T follicular helper cell (primary cell): ENCODE results near the gene METTL16.

ENCODE experiments used
- DNase-seq: peaks from one replicate; pipeline ENCODE4 v3.0.0-alpha.2; 2020; ENCODE audit warnings: low read depth

The METTL16 gene

GRCh38 chr17:2415081-2415480 is 96.6 kb downstream of the METTL16 start:
- no peak for DNase-seq

DNA sequence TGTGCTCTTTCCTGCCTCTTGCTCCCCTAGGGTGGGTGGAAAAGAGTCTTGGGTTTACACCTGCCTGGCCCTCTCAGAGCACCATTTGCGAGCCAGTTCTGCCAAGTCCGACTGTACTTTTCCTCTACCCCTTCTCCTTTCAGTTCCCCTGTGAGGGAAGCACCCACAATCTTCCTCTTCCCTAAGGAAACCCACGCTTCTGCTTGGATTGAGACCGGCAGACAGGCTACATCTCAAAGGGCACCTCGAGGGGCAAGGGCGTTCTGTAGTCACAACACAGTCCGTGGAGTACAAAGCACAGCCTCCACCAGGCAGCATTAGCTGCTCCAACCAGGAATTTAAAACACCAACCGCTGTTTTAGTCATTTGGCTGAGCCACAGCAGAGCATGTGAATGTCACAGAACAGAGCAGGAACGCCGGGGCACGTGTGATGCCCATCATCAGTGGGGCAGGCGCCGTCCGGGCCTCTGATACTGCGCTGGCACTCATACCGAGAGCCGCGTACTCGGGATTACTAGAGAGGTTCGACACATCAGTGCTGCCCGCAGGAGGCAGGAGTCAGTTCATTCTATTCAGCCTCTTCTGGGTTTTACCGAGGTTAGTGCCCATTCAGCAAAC is 97.1 kb downstream of the METTL16 start:
- no peak for DNase-seq

DNA sequence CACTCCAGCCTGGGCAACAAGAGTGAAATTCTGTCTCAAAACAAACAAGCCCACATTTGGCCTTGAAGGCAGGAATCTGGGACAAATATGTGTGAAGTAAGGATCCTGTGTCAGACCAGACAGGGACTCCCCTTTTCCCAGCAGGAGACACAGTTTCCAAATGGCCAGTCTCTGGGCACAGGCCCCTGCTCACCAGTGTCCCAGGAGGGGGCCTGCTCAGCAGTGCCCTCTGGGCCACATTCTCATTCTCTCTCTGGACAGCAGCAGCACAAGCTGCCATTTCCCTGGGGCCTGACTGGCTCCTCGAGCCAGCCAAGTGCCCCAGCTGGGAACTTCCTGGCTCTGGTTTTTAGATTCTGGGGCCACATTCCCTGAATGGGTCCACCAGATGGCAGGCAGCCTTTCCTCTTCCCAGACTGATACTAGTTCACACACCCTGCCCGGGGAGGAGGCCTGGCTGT is 99.1 kb downstream of the METTL16 start:
- DNase-seq, result no peak

GRCh38 chr17:2410951-2411350 is 100.7 kb downstream of the METTL16 start:
- DNase-seq, result no peak

- no peak for DNase-seq
These were observed 104.5 kb downstream of the METTL16 start for GRCh38 chr17:2406903-2407790.

- DNase-seq, result no peak
These were observed 105.3 kb downstream of the METTL16 start for GRCh38 chr17:2406271-2406902.

GRCh38 chr17:2405247-2405926 is 106.3 kb downstream of the METTL16 start:
- no peak for DNase-seq

DNA sequence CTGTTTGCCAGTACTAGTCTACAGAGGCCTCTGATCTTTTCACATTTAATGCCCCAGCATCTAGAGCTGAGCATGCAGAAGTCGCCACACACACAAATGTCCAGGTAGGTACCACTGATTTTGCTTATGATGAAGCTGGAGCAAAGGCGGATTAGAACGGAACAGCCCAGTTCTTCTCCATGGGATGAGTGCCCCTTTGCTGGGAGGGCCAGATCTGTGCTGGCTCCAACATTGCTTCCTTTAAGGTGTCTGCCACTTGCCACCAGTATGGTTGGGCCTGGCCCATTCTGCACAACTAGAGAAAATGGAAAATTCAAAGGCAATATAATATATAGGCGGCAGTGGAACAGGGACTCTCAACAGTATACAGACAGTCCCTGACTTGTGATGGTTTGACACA is 108.6 kb downstream of the METTL16 start:
- DNase-seq, result no peak

- no peak for DNase-seq
These were observed 109.1 kb downstream of the METTL16 start for GRCh38 chr17:2402544-2402943.

DNA sequence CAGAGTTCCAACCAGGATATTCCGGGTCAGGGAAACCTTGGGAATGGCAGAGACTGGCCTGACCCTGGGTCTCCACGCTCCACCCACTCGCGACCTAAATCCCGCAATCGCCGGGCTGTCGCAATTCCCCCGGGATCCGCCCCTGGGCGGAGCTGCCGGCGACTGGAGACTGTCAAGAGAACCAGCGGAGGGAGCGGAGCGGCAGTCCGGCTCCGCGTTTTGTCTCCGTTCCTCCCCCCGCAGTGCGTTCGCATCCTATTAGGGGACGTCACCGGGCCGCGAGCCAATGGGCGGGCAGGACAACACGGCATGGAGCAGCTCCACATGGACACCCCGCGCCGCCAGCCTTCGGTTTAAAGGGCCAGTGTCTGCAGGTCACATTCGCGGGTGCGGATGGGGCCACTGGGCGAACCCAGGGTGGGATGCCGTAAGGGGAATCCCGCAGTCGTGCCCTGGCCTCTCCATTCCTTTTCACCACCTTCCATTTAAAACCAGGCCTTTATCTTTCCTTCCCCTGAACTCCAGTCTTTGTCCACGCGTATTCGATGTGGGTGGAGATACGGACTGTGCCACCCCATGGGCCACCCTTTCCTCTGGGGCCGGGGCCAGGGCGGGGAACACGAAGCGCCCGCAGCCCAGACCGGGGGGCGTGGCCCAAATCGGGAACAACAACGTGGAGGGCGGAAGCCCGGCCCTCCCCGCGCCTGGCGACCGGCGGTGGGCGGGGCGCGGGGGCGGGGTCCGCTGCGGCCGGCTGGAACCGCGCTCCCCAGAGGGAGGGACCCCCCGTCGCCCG is 110.1 kb downstream of the METTL16 start:
- DNase-seq, result peak; percentile 99

GRCh38 chr17:2400877-2401425 is 110.7 kb downstream of the METTL16 start, which contains the start of gene MNT:
MNT (minus strand) TSS chr17:2401060; CDS start chr17:2400712, 348 bp downstream.
- DNase-seq, result peak; percentile 90

DNA sequence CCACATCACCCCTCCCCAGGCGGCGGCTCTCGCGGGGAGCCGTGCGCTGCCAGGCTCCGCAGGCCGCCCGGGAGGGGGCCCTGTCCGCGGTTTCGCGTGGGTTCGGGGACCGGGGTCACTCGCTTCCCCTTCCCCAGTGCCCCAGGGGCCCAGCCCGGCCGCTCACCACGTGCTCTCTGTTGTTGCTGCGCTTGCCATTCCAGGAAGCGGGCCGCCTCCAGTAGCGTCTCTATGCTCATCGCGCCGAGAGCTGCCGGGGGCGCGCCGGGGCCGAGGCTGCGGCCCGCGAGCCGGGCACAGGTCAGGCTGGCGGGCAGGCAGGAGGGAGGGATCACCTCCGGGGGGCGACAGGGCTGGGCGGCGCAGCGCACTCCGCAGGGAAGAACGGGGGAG is 111.2 kb downstream of the METTL16 start:
- DNase-seq, result peak; percentile 43

DNA sequence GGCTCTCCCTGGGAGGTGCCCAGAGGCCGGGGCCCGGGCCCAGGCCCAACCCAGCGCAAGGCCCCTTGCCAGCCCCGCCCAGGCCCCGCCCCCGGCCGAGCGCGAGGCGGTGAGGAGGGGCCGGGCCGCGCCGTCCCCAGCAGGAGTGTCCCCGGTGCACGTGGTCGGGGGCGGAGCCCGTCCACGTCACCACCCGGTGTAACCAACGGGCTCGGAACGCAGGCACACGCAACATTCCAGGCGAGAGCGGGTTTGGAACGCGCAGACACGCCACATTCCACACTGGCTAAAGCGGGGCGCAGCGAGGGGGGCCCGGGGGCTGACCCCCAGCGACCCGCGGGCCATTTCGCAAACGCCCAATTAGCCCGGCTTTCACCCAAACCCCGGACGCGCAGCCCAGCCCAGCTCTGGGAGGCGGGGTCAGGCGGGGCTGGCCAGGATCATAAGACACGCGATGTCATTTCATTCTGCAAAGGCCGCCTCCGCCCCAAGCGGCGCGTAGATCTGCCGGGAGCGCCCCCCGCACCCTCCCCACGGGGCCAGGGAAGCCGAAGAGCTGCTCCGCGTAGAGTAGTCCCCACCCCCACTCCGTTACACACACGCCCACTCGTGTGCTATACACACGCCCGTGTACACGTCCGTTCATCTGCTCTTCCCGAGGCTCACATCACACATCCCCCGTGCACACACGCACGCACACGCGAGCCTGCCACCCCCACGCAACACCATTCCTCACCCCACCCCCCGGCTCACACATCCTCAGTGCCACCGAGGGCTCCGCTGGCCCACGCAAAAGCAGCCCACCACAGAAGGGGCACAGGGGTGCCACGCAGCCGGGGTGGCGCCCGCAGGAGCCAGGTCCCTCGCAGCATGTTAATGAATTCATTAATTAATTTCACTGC is 111.9 kb downstream of the METTL16 start:
- peak; percentile 88 for DNase-seq

- DNase-seq, result peak; percentile 58
These were observed 112.8 kb downstream of the METTL16 start for GRCh38 chr17:2398655-2399571.

GRCh38 chr17:2398182-2398581 is 113.5 kb downstream of the METTL16 start:
- no peak for DNase-seq

DNA sequence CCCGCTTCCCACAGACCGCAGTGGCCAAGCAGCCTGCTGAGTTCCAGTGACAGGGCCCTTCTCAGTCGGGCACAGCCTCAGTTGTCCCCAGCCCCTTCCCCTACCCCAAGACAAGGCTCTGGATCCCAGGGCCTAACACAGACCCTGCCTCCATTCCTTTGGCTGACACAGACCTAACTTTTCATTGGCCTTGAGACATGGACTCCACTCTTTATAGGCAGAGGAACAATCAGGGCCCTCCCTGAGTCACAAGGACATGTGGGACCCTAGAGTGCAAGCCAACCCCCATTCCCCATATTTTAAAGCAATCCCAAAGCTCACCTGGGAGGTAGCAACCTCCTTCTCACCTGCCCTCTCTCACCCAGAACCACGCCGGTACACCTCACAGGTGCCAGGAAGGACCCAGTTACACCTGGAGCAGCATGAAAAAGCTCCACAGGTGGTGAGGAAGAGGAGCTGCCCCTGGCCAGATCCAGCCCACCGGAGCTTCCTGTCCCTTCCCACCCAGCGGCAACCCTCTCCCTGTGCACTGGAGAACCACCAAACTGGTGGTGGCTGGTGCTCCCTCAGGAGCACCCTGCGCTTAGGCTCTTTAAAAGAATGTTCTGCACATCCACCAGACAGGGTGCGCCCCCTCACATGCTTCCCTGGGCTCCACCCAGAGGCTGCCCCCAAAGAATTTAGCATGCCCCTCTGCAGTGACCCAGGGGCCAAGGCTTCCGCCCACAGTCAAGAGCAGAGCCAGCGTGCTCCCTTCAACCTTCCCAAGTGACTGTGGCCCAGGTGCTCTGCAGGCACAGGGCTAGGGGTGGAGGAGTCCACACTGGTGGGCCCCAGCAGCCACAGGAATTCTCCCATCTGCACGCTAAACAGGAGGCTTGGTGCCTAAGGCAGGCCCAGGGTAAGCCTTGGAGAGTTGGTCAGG is 114.2 kb downstream of the METTL16 start:
- no peak for DNase-seq

GRCh38 chr17:2396568-2397246 is 115.0 kb downstream of the METTL16 start:
- DNase-seq, result no peak
